Measurements from ENCODE around the gene CAMK1D.

Gene CAMK1D

GRCh38 chr10:12603766-12604470 is 254.6 kb downstream of the CAMK1D start:
- DNase-seq (ENCODE audit: low read depth), result no peak
- H3K4me3 ChIP-seq (ENCODE audit: low read depth, low read length), result no peak overlapping the region
- TF ChIP-seq CTCF (IDR thresholded peaks at IDR 0.05; ENCODE audit: low read depth, low read length, missing control alignments), result no peak

GRCh38 chr10:12605580-12606405 is 256.4 kb downstream of the CAMK1D start:
- no peak for TF ChIP-seq CTCF (IDR thresholded peaks at IDR 0.05; ENCODE audit: low read depth, low read length, missing control alignments)
- H3K4me3 ChIP-seq (ENCODE audit: low read depth, low read length), result peak overlapping the region; percentile 41
- DNase-seq (ENCODE audit: low read depth), result no peak

GRCh38 chr10:12606461-12606860 is 257.1 kb downstream of the CAMK1D start:
- no peak overlapping the region; the same call in 1 of the 2 replicates for H3K4me3 ChIP-seq (ENCODE audit: low read depth, low read length)
- no peak for DNase-seq (ENCODE audit: low read depth)
- TF ChIP-seq CTCF (IDR thresholded peaks at IDR 0.05; ENCODE audit: low read depth, low read length, missing control alignments), result no peak

GRCh38 chr10:12608761-12609160 is 259.4 kb downstream of the CAMK1D start:
- no peak for DNase-seq (ENCODE audit: low read depth)
- no peak for TF ChIP-seq CTCF (IDR thresholded peaks at IDR 0.05; ENCODE audit: low read depth, low read length, missing control alignments)
- H3K4me3 ChIP-seq (ENCODE audit: low read depth, low read length), result no peak overlapping the region

- no peak for TF ChIP-seq CTCF (IDR thresholded peaks at IDR 0.05; ENCODE audit: low read depth, low read length, missing control alignments)
- H3K4me3 ChIP-seq (ENCODE audit: low read depth, low read length), result no peak overlapping the region
- DNase-seq (ENCODE audit: low read depth), result no peak
Observed at GRCh38 chr10:12609435-12609834, 260.1 kb downstream of the CAMK1D start.

- TF ChIP-seq CTCF (IDR thresholded peaks at IDR 0.05; ENCODE audit: low read depth, low read length, missing control alignments), result no peak
- no peak for DNase-seq (ENCODE audit: low read depth)
- no peak overlapping the region for H3K4me3 ChIP-seq (ENCODE audit: low read depth, low read length)
Observed at GRCh38 chr10:12613136-12613535, 263.8 kb downstream of the CAMK1D start.
